ENCODE data around the gene ADAMTS17. TPM values are rescaled to one million over a fixed set of nuclear protein-coding genes. Genes with fewer than 3 reads are reported as not detected.

ADAMTS17 gene
- total RNA-seq, 1 experiment from 2014 or later, result 1.6 TPM

- BruUV-seq (replicated peaks), result no TSS peak
- intact Hi-C loops (cut with micrococcal nuclease; ENCODE audit: unreplicated experiment), result no loop called here
- ATAC-seq, result no peak
- Histone ChIP-seq H3K27me3 (ENCODE audit: control insufficient read depth, insufficient read depth, low read length) (no peaks in the 10 kb centered on the region), H3K4me3 (ENCODE audit: low read depth in 2 of 2, low read length in 2 of 2) (no peak overlapping the region), H3K27ac (ENCODE audit: low read length) (no peak overlapping the region), H3K9me3 (ENCODE audit: control insufficient read depth, insufficient read depth, low read depth, low read length) (no peaks in the 10 kb centered on the region), H3K4me1 (ENCODE audit: control insufficient read depth, insufficient read depth, low read length) (no peaks in the 10 kb centered on the region), H3K36me3 (ENCODE audit: control insufficient read depth, insufficient read depth, low read length) (no peaks in the 10 kb centered on the region)
- in situ Hi-C loops (cut with HindIII; ENCODE audit: low pct_unique_long_range_greater_than_20kb, low sequenced_read_pairs), result no loop called here
- ChIA-PET POLR2A (no interaction called here), CTCF (no interaction called here)
- no peak for DNase-seq (ENCODE audit: low read depth, low spot score)
- TF ChIP-seq SIN3A (IDR thresholded peaks at IDR 0.05; ENCODE audit: borderline replicate concordance, insufficient read depth, low read depth, low read length) (no peak), CTCF (IDR thresholded peaks at IDR 0.05) (no peak)
Measured at GRCh38 chr15:100373942-100374341, 32.2 kb upstream of the ADAMTS17 start.

GRCh38 chr15:100373120-100373896, 31.5 kb upstream of the ADAMTS17 start:
- POLR2A ChIA-PET, result no interaction called here
- Histone ChIP-seq H3K4me1 (ENCODE audit: control insufficient read depth, insufficient read depth, low read length) (no peaks in the 10 kb centered on the region), H3K36me3 (ENCODE audit: control insufficient read depth, insufficient read depth, low read length) (no peaks in the 10 kb centered on the region), H3K4me3 (ENCODE audit: low read depth in 2 of 2, low read length in 2 of 2) (no peak overlapping the region), H3K27me3 (ENCODE audit: control insufficient read depth, insufficient read depth, low read length) (no peaks in the 10 kb centered on the region), H3K27ac (ENCODE audit: low read length) (no peak overlapping the region), H3K9me3 (ENCODE audit: control insufficient read depth, insufficient read depth, low read depth, low read length) (no peaks in the 10 kb centered on the region)
- TF ChIP-seq TCF7L2 (IDR thresholded peaks at IDR 0.05; ENCODE audit: low read depth, low read length) (no peak), SIN3A (IDR thresholded peaks at IDR 0.05; ENCODE audit: borderline replicate concordance, insufficient read depth, low read depth, low read length) (no peak), CTCF (IDR thresholded peaks at IDR 0.05) (no peak), POLR2AphosphoS5 (IDR thresholded peaks at IDR 0.05; ENCODE audit: low read depth, low read length) (no peak)
- TF ChIP-seq, protein P1, sequence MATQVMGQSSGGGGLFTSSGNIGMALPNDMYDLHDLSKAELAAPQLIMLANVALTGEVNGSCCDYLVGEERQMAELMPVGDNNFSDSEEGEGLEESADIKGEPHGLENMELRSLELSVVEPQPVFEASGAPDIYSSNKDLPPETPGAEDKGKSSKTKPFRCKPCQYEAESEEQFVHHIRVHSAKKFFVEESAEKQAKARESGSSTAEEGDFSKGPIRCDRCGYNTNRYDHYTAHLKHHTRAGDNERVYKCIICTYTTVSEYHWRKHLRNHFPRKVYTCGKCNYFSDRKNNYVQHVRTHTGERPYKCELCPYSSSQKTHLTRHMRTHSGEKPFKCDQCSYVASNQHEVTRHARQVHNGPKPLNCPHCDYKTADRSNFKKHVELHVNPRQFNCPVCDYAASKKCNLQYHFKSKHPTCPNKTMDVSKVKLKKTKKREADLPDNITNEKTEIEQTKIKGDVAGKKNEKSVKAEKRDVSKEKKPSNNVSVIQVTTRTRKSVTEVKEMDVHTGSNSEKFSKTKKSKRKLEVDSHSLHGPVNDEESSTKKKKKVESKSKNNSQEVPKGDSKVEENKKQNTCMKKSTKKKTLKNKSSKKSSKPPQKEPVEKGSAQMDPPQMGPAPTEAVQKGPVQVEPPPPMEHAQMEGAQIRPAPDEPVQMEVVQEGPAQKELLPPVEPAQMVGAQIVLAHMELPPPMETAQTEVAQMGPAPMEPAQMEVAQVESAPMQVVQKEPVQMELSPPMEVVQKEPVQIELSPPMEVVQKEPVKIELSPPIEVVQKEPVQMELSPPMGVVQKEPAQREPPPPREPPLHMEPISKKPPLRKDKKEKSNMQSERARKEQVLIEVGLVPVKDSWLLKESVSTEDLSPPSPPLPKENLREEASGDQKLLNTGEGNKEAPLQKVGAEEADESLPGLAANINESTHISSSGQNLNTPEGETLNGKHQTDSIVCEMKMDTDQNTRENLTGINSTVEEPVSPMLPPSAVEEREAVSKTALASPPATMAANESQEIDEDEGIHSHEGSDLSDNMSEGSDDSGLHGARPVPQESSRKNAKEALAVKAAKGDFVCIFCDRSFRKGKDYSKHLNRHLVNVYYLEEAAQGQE (IDR thresholded peaks at IDR 0.05; ENCODE audit: insufficient read depth in 1 of 2, low read depth in 2 of 2, low read length in 1 of 2), result no peak
- CTCF ChIA-PET, result interaction anchor here (0.7 kb wide), 1 partner anchor 22 kb away, joined by 3 read pairs; no protein-coding TSS in a partner anchor
- DNase-seq (ENCODE audit: low read depth, low spot score) (no peak), ATAC-seq (no peak)
- no TSS peak for BruUV-seq (replicated peaks)
- in situ Hi-C loops (cut with HindIII; ENCODE audit: low pct_unique_long_range_greater_than_20kb, low sequenced_read_pairs), result no loop called here
- intact Hi-C loops (cut with micrococcal nuclease; ENCODE audit: unreplicated experiment), result no loop called here
